GM19397 (cell line): ENCODE results near the gene DPP7.

Experiments used
- ATAC-seq: cut with Tn5 transposase; IDR thresholded peaks from one replicate; pipeline ENCODE4 v1.9.1; 2021; ENCODE audit warnings: mild to moderate bottlenecking, moderate library complexity; ENCODE audit not compliant: unreplicated experiment

The DPP7 gene

DNA sequence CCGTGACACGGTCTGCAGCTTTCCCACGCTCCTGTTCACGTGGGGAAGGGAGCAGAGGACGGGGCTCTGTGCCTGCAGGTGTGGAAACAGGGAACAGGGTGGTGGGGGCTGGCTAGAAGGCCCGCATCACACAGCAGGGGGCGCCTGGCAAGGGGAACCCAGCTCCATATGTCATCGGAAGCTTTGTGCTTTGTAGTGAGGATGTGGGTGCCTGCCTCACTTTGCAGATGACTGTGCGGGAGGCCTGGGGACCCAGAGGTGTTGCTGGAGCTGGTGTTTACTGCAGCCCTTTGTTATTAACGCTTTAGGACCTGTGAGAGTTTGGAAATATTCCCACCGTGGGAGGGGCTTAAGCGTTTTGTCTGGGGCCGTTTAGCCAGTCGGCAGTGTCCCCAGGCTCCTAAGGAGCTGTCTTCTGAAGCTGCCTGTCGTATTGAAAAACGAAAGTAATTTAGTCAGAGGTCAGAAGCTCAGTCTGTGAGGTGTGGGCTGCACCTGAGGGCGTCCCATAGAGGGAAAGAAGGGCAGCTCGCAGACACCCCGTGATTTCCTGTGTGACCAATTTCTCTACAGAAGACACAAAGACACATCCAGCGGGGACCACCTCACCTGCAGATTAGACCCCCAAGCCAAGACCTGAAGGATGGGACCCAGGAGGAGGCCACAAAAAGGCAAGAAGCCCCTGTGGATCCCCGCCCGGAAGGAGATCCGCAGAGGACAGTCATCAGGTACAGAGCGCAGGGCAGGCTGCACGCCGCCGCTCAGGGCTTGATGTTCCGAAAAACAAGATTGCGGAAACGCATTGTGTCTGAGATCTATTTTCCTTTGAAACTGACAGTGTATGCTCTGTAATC lies 18.6 kb downstream of the DPP7 start:
- ATAC-seq: peak; percentile 77

DNA sequence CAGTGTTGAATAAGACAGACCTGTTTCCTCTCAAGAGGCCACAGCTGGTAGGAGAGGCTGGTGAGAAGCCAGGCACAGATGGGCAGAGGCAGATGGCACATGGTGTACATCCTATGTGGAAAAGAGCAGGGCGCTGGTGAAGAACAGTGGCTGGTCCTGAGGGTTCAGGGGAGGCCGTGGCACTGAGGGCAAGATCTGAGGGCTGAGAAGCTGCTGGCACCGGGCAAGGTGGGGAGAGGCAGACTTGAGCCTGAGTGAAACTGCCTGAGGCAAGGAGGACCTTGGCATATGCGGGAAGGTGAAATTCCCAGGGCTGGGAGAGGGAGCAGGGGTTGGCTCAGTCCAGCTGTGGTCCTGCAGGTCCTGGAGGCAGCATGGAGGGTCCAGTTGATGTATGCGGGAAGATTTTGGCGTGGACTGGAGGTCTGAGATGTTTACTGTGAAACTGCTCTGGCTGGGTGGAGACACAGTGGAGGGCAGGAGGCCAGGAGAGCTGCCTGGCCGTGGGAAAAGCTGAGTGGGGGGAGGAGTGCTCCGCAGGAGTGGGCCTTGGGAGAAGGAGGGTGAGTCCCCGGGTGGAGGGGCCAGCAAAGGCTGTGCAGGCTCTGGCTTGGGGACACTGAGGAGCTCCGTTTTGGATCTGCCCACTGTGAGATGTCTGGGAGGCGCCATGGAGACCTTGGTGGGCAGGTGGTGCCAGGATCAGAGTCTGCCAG lies 25.1 kb downstream of the DPP7 start:
- ATAC-seq: no peak

DNA sequence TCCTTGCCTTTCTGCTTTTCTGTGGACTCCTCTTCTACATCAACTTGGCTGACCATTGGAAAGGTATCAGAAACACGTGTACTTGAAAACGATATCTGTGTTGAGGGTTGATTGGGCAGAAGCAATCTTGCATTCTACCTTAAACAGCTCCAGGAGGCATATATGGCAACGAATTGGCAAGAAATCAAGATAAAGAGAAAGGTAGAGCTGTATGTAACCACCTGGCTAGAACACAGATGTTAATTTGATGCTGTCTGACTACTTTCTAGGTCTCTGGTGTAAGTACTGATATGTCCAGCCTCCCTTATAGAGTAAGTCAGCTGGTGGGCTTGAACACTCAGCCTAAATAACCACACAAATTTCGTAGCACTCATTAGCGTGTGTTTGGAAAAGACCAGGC lies 26.4 kb downstream of the DPP7 start:
- ATAC-seq: no peak

GRCh38 chr9:137087409-137087925 lies 27.1 kb downstream of the DPP7 start:
- ATAC-seq: no peak

DNA sequence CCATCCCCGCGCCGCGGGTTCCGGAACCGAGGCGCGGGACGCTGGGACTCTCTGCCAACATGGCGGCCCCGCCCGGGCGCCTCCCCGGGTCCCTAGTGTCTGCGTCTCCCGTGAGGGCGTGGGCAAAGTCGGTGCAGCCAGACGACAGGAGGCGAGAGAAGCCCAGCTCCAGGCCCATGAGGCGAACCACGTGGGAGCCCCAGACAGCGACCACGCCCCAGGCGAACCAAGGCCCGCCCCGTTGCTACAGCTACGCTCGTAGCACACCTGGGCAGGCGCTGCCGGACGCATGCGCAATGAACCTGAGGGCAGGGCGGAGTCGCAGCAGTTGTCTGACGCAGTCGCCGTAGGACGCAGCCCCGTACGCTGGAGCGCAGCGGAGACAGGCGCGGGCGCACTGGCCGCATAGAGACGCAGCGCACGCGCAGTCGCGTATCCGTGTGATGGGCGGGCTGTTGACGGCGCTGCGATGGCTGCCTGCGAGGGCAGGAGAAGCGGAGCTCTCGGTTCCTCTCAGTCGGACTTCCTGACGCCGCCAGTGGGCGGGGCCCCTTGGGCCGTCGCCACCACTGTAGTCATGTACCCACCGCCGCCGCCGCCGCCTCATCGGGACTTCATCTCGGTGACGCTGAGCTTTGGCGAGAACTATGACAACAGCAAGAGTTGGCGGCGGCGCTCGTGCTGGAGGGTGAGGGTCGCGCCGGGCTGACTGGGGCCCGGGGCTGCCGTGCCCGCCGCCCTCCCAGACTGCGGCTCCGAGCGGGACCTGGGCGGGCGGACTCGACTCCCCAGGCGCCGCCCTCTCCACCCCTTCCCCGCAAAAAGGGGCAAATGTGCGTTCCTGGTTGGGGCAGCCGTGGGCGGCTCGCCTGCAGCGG lies 27.8 kb downstream of the DPP7 start, which contains the start of gene MAN1B1:
TSS of gene MAN1B1 (plus strand) at position 455 of the 878 bp plus-strand sequence. CDS start at position 470, 15 bp downstream.
- ATAC-seq: peak; percentile 85

GRCh38 chr9:137085920-137086530 lies 28.5 kb downstream of the DPP7 start:
- peak; percentile 15 for ATAC-seq

- no peak for ATAC-seq
Measured at GRCh38 chr9:137084526-137084925, 30.0 kb downstream of the DPP7 start.

- ATAC-seq: no peak
Measured at GRCh38 chr9:137083394-137084004, 31.0 kb downstream of the DPP7 start.

GRCh38 chr9:137082925-137083290 lies 31.6 kb downstream of the DPP7 start:
- no peak for ATAC-seq

DNA sequence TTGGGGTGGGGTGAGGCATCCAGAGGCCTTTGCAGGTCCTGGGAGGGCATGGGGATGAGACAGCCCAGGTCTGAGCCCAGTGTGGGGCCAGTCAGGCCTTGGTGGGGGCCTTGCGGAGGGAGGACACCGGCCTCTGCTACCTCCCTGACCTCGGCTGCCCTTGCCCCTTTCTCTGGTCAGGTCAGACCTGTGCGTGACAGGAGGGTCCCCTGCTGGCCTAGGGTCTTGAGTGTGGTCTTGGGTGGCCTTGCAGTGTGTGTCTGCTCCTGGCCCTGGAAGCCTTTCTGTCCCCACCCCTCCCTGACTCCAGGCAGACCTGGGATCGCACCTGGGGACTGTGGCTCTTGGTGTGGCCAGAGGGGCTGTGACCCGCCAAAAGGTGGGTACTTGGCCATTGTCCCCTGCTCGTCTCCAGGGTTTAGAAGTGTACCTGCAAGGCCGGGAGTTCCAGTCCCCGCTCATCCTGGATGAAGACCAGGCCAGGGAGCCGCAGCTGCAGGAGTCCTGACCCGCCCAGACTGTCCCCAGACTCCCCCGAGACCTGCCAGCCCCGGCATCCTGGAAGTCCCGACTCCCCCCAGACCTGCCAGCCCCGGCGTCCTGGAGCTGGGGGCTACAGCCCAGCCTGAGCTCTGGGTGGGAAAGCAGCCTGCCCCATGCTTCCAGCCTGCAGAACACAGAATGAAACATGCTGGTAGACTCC lies 32.2 kb downstream of the DPP7 start:
- ATAC-seq: no peak

DNA sequence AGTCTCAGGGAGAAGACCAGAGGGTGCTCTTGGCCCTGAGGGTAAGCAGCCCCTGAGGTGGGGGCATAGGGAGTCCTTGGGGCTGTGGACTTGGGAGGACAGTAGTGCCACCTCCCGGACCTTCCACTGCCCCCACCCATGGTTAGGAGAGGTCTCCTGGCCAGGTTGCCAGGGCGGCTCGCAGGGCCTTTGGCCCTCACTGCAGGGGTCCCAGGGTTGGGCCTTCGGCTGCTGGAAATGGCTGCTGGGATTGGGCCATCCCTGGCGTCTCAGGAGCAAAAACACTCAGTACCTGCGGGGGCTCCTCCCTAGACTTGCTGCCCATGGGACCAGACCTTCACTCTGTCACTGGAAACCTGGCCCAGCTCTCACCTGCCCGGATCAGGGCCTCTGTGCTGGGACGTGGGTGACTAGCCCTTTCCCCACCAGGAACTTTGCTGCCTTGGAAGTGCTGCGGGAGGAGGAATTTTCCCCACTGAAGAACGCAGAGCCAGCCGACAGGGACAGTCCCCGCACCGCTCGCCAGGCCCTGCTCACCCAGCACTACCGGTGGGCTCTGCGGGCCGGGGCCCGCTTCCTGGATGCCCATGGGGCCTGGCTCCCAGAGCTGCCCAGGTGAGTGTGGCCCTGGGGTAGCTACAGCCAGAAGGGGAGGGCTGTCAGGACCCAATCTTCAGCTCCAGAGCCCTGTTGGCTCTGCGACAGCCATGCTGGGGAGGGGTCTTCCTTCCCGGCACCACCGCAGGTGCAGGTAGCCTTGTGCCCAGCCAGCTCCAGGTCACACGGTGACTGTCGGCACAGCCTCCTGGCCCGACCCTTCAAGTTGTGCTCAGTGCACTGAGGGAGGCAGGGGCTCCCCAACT lies 34.0 kb downstream of the DPP7 start:
- ATAC-seq: no peak

DNA sequence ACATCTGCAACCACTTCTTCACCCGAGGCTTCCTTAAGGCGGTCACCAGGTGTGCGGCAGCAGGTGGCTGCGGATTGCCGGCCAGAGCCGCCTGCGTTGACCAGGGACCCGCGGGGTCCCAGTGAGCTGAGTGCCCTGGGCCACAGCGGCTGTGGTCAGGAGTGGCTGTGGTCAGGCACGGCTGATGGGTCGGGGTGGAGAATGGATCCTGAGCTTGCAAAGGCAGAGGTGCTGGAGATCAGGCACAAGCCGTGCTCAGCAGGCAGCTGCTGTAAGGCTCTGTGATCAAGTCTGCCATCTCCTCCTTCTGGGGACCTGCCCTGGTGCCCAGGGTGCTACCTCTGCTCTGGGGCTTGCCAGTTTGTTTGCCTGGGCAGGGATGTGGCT lies 35.1 kb downstream of the DPP7 start:
- ATAC-seq: no peak

- ATAC-seq: no peak
Measured at GRCh38 chr9:137078701-137079400, 35.7 kb downstream of the DPP7 start.

DNA sequence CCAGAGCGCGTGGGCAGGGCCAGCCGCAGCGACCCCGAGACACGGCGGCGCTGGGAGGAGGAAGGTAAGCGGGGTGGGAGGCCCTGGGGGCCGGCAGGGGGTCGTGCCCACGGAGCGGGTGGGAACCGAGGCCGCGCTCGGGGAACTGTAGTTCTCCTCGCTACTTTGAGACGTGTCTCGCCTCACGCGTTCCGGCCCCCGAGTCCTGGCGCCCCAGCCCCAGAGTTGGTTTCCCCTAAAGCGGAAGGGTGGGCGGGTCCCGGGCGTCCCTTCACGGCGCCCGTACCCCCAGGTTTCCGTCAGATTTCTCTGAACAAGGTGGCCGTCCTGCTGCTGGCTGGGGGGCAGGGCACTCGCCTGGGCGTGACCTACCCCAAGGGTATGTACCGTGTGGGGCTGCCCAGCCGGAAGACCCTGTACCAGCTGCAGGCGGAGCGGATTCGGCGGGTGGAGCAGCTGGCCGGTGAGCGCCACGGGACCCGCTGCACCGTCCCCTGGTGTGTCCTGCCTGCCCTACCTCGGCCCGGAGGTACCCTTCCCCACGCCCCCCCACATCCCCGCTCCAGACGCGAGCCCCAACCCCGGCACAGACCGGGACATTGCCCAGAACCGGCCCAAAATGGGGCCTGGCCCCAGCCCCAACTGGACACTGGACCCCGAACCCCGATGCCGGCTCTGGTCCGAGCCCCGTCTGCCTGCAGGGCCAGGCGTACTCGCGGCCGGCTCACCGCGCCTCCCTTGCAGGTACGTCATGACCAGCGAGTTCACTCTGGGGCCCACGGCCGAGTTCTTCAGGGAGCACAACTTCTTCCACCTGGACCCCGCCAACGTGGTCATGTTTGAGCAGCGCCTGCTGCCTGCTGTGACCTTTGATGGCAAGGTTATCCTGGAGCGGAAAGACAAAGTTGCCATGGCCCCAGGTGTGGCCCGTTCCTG lies 36.5 kb downstream of the DPP7 start:
- ATAC-seq: peak; percentile 18

DNA sequence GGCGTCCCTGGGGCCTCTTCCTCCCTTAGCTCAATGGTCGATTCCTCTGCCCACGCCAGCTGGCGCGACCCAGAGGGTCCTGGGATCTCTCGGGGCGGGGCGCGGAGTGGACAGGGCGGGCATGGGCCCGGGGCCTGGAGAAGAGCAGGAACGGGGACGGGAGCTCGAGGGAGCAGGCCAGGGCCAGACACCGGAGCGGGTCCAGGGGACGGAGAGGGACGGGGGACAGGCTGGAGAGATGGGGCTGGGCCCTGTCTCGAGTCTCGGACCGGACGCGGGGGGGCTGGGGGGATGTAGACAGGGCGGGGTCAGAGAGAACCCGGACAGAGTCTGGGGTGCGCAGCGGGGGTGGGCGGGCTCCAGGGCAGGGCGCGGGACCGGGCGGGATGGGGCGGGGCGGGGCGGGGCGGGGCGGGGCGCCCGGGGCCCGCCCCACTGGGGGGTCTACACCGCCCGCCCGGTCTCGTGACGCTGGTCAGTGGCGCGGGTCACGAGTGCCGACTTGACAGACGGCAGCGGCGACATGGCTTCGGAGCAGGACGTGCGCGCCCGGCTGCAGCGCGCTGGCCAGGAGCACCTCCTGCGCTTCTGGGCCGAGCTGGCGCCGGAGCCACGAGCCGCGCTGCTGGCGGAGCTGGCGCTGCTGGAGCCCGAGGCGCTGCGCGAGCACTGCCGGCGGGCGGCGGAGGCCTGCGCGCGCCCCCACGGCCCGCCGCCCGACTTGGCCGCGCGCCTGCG lies 37.4 kb downstream of the DPP7 start, which contains the start of gene UAP1L1:
TSS of gene UAP1L1 (plus strand) at position 508 of the 738 bp plus-strand sequence. CDS start at position 524, 16 bp downstream.
- ATAC-seq: peak; percentile 59

GRCh38 chr9:137076636-137077009 lies 37.9 kb downstream of the DPP7 start:
- no peak for ATAC-seq
